GM12878 (cell line): ENCODE results near the gene GCNT1. TPM values are rescaled to one million over a fixed set of nuclear protein-coding genes. Genes with fewer than 3 reads are reported as not detected.

Experiments
- ATAC-seq: fragments of 200-7000 bp; cut with Tn5 transposase; 3 replicates; pipeline ENCODE4 v1.9.1; 2020; ENCODE audit warnings: mild to moderate bottlenecking, moderate library complexity
- BruUV-seq: library from RNA; stranded (reverse); fragments of 400-500 nt; replicated peaks from 2 replicates; lab custom pipeline; 2021; lab: Mats Ljungman, UMichigan
- CTCF ChIA-PET: fragments of 300-600 bp; sonication (Branson Sonifier 250); formaldehyde crosslinking; extraction: SDS; loops from one replicate; lab custom pipeline; 2021; ENCODE audit warnings: inconsistent platforms; lab: Yijun Ruan, JAX
- POLR2A ChIA-PET: fragments of 350-600 bp; formaldehyde crosslinking; extraction: SDS; loops from one replicate; lab custom pipeline; 2021; ENCODE audit warnings: inconsistent platforms; lab: Charles Lee
- RAD21 ChIA-PET: fragments of 300-600 bp; sonication (Branson Sonifier 250); formaldehyde crosslinking; loops from one replicate; lab custom pipeline; 2023; ENCODE audit warnings: antibody characterized with exemption; ENCODE audit not compliant: unreplicated experiment; lab: Charles Lee
- SMC1A ChIA-PET: fragments of 300-600 bp; sonication (Branson Sonifier 250); formaldehyde crosslinking; loops from one replicate; lab custom pipeline; 2023; ENCODE audit not compliant: unreplicated experiment, uncharacterized antibody; lab: Charles Lee
- DNase-seq: peaks from one replicate; pipeline ENCODE4 v3.0.0-alpha.2; 2011; ENCODE audit warnings: low read depth, low spot score
- FAIRE-seq: peaks from 3 replicates; lab custom pipeline; 2011; peaks lifted over from hg19 to GRCh38; lab: Jason Lieb, UNC
- H2AFZ ChIP-seq: 2 replicates; pipeline ENCODE4 v1.6.0; 2011; ENCODE audit warnings: low read depth, low read length, control low read depth; ENCODE audit not compliant: control insufficient read depth
- H3K27ac ChIP-seq: 2 replicates; pipeline ENCODE4 v1.5.1; 2011; ENCODE audit warnings: control low read depth; ENCODE audit not compliant: control insufficient read depth, insufficient read depth
- H3K27me3 ChIP-seq, 2 experiments: replicated peaks in 1 of 2; 2 replicates each; pipeline versions ENCODE4 v1.6.0 to v1.6.1; 2011; ENCODE audit warnings: low read length in 1 of 2; ENCODE audit not compliant: control insufficient read depth in 2 of 2, insufficient read depth in 2 of 2
- H3K36me3 ChIP-seq, 2 experiments: 2 replicates each; pipeline ENCODE4 v1.5.1; 2011; ENCODE audit warnings: low read length in 1 of 2; ENCODE audit not compliant: control insufficient read depth in 2 of 2, insufficient read depth in 2 of 2
- H3K4me1 ChIP-seq: 2 replicates; pipeline ENCODE4 v1.6.1; 2011; ENCODE audit warnings: mild to moderate bottlenecking, low read length, moderate library complexity, mixed read lengths; ENCODE audit not compliant: control insufficient read depth, insufficient read depth
- H3K4me2 ChIP-seq: 2 replicates; pipeline ENCODE4 v1.6.0; 2011; ENCODE audit warnings: control low read depth; ENCODE audit not compliant: control insufficient read depth, insufficient read depth
- H3K4me3 ChIP-seq: fragments of 200-600 bp; sonication (generic); 2 replicates; pipeline ENCODE4 v1.5.1; 2016
- H3K79me2 ChIP-seq: 2 replicates; pipeline ENCODE4 v1.6.0; 2011; ENCODE audit warnings: low read length; ENCODE audit not compliant: control insufficient read depth, insufficient read depth
- H3K9ac ChIP-seq: 2 replicates; pipeline ENCODE4 v1.8.0; 2011; ENCODE audit warnings: low read length, control low read depth, mixed read lengths; ENCODE audit not compliant: control insufficient read depth, insufficient read depth
- H3K9me3 ChIP-seq: replicated peaks from 3 replicates; pipeline ENCODE4 v1.5.1; 2011; ENCODE audit warnings: mild to moderate bottlenecking, low read length; ENCODE audit not compliant: control insufficient read depth, insufficient read depth
- H4K20me1 ChIP-seq: 2 replicates; pipeline ENCODE4 v1.6.0; 2011; ENCODE audit not compliant: control insufficient read depth, insufficient read depth
- BCL3 ChIP-seq: IDR thresholded peaks from 2 replicates; pipeline ENCODE4 v1.6.1; 2011; ENCODE audit warnings: borderline replicate concordance, low read depth, mild to moderate bottlenecking, moderate library complexity, low read length; ENCODE audit not compliant: insufficient read depth, poor library complexity, severe bottlenecking
- IRF3 ChIP-seq: fragments of 450-650 bp; IDR thresholded peaks from 2 replicates; pipeline ENCODE4 v1.6.1; 2014; ENCODE audit warnings: mild to moderate bottlenecking
- MEF2B ChIP-seq: fragments of 450-650 bp; IDR thresholded peaks from 2 replicates; pipeline ENCODE4 v1.6.1; 2018; ENCODE audit warnings: mild to moderate bottlenecking, moderate library complexity; ENCODE audit not compliant: partially characterized antibody, poor library complexity, severe bottlenecking
- MYB ChIP-seq: fragments of 150-350 bp; IDR thresholded peaks from 2 replicates; pipeline ENCODE4 v1.6.1; 2014; ENCODE audit warnings: mild to moderate bottlenecking, low read depth, low read length, borderline replicate concordance
- PAX8 ChIP-seq: fragments of 450-650 bp; IDR thresholded peaks from 2 replicates; pipeline ENCODE4 v1.6.1; 2017; ENCODE audit warnings: mild to moderate bottlenecking, moderate library complexity
- SMAD5 ChIP-seq: IDR thresholded peaks from 2 replicates; pipeline ENCODE4 v1.6.1; 2016; ENCODE audit warnings: antibody characterized with exemption, low read depth
- TARDBP ChIP-seq: IDR thresholded peaks from 2 replicates; pipeline ENCODE4 v1.6.1; 2016; ENCODE audit warnings: borderline replicate concordance
- TCF7 ChIP-seq: IDR thresholded peaks from 2 replicates; pipeline ENCODE4 v1.6.1; 2014; ENCODE audit warnings: antibody characterized with exemption, borderline replicate concordance
- YBX1 ChIP-seq: fragments of 450-650 bp; IDR thresholded peaks from 2 replicates; pipeline ENCODE4 v1.6.1; 2016; ENCODE audit warnings: antibody characterized with exemption
- ZBTB11 ChIP-seq: fragments of 450-650 bp; formaldehyde crosslinking; IDR thresholded peaks from 2 replicates; pipeline ENCODE4 v1.5.0; 2022; ENCODE audit warnings: mild to moderate bottlenecking, missing genetic modification characterization
- ZNF217 ChIP-seq: fragments of 450-650 bp; IDR thresholded peaks from 2 replicates; pipeline ENCODE4 v1.6.1; 2017; ENCODE audit warnings: antibody characterized with exemption, mild to moderate bottlenecking
- ZNF24 ChIP-seq: fragments of 450-650 bp; IDR thresholded peaks from 2 replicates; pipeline ENCODE4 v1.6.1; 2017; ENCODE audit warnings: antibody characterized with exemption, mild to moderate bottlenecking
- WGBS: methylation state at CpG from one replicate; pipeline ENCODE4 v1.1.6; 2016; ENCODE audit warnings: low lambda C conversion rate; ENCODE audit not compliant: insufficient replicate concordance, insufficient coverage; ENCODE audit errors: missing lambda C conversion rate; 5-methylcytosine and 5-hydroxymethylcytosine counted together
- in situ Hi-C: fragments of 300-500 bp; cut with MboI; formaldehyde crosslinking; loops from 9 replicates; pipeline ENCODE4 v1.14.3; 2018; ENCODE audit warnings: mixed read lengths
- intact Hi-C: fragments of 100-400 bp; cut with micrococcal nuclease; formaldehyde crosslinking; loops from one replicate; pipeline ENCODE4 v1.14.2; 2022; ENCODE audit not compliant: unreplicated experiment
- polyA plus RNA-seq, 11 experiments: library from polyadenylated mRNA; depleted of rRNA in 4 of 11; unstranded in 6 of 11; stranded (reverse) in 5 of 11; fragments of >200 nt; fragmentation: Nextera tagmentation in 4 of 11; fragmentation: Illumina TruSeq in 1 of 11; extraction: Ambion mirVana in 4 of 11; extraction: Trizol in 1 of 11; gene quantifications; 1 replicate in 1 of 11; 2 replicates in 10 of 11; pipeline versions ENCODE4 v1.2.1 to v1.2.3, GENCODE V29; 2011 to 2016; ENCODE audit warnings: inconsistent platforms in 2 of 11, missing spikeins in 2 of 11, low read depth in 1 of 11
- total RNA-seq, 4 experiments: library from RNA; depleted of rRNA in 3 of 4; stranded (reverse); fragments of >200 nt in 3 of 4; fragmentation: Illumina TruSeq in 1 of 4; extraction: Trizol in 1 of 4; gene quantifications; 2 replicates each; pipeline versions ENCODE4 v1.2.1 to v1.2.3, GENCODE V29; 2013 to 2021

GCNT1 gene
- total and polyA plus RNA-seq, 10 of the 15 experiments (the other 5 are each of a cell fraction or from before 2014, with no cell fraction given): 2.8 to 17.8 (median 7.1) TPM

- BruUV-seq: no TSS peak
- H4K20me1 ChIP-seq: no peaks in the 10 kb centered on the region
- no peak for FAIRE-seq
- no peak for DNase-seq
- ChIA-PET RAD21 (no interaction called here), SMC1A (no interaction called here), CTCF (no interaction called here), POLR2A (no interaction called here)
- H3K27me3 ChIP-seq: no peaks in the 10 kb centered on the region
- 4% methylated on average over 2 of the region's 2 CpGs for WGBS
- H3K9me3 ChIP-seq: peaks cover 3% of the 10 kb centered on the region; the same call in 1 of the 3 replicates
- H3K4me1 ChIP-seq: no peaks in the 10 kb centered on the region; the same call in 1 of the 2 replicates
- ATAC-seq: no peak
- H3K9ac ChIP-seq: no peak overlapping the region
- intact Hi-C loops: no loop called here
- no peak overlapping the region for H2AFZ ChIP-seq
- no peak overlapping the region for H3K4me2 ChIP-seq
- in situ Hi-C loops: no loop called here
- TF ChIP-seq BCL3 (no peak), YBX1 (no peak)
- H3K36me3 ChIP-seq: peaks cover 0 to 3% of the 10 kb centered on the region in 2 experiments; a peak in 1 of 4 replicates
- H3K79me2 ChIP-seq: no peaks in the 10 kb centered on the region
- H3K27ac ChIP-seq: no peak overlapping the region
- no peak overlapping the region for H3K4me3 ChIP-seq
Measured at GRCh38 chr9:76486151-76486550, 27.2 kb downstream of the GCNT1 start.

GRCh38 chr9:76490249-76490990, 31.4 kb downstream of the GCNT1 start:
- in situ Hi-C loops: no loop called here
- H3K4me1 ChIP-seq: no peaks in the 10 kb centered on the region; the same call in 1 of the 2 replicates
- H3K9ac ChIP-seq: no peak overlapping the region
- H3K36me3 ChIP-seq: peaks cover 0 to 3% of the 10 kb centered on the region in 2 experiments; a peak in 1 of 4 replicates
- BruUV-seq: no TSS peak
- intact Hi-C loops: no loop called here
- no peaks in the 10 kb centered on the region for H4K20me1 ChIP-seq
- no peak for DNase-seq
- H2AFZ ChIP-seq: no peak overlapping the region
- no peaks in the 10 kb centered on the region for H3K27me3 ChIP-seq
- ChIA-PET RAD21 (no interaction called here), POLR2A (no interaction called here), SMC1A (no interaction called here), CTCF (no interaction called here)
- H3K27ac ChIP-seq: no peak overlapping the region
- peaks cover 3% of the 10 kb centered on the region; the same call in 1 of the 3 replicates for H3K9me3 ChIP-seq
- H3K4me2 ChIP-seq: no peak overlapping the region
- FAIRE-seq: no peak
- no peaks in the 10 kb centered on the region for H3K79me2 ChIP-seq
- ATAC-seq: no peak
- H3K4me3 ChIP-seq: no peak overlapping the region
- WGBS: 91% methylated on average over 6 of the region's 6 CpGs
- no peak for TF ChIP-seq MEF2B
- no peak for TF ChIP-seq PAX8
- TF ChIP-seq TCF7: no peak
- TF ChIP-seq ZBTB11 (CRISPR knock-in tag): no peak
- TF ChIP-seq SMAD5: no peak
- TF ChIP-seq ZNF24: no peak
- TF ChIP-seq ZNF217: no peak
- TF ChIP-seq MYB: no peak
- TF ChIP-seq TARDBP: no peak
- TF ChIP-seq IRF3: no peak
